Common myeloid progenitor, CD34-positive (primary cell): Measurements from ENCODE around the gene EXOC3L4.

ENCODE experiments used
- CTCF ChIA-PET: fragments of 350-600 bp; sonication (Branson Sonifier 250); formaldehyde crosslinking; loops from one replicate; lab custom pipeline; 2021; ENCODE audit warnings: antibody characterized with exemption; lab: Charles Lee
- POLR2A ChIA-PET: fragments of 350-600 bp; sonication (Branson Sonifier 250); formaldehyde crosslinking; loops from one replicate; lab custom pipeline; 2021; ENCODE audit warnings: antibody characterized with exemption; lab: Charles Lee
- DNase-seq, 3 donors: peaks; one replicate each; pipeline versions ENCODE4 v3.0.0 to v3.0.0-alpha.2; 2013
- H3K27ac ChIP-seq, 2 experiments: 1 replicate in 1 of 2; 2 replicates in 1 of 2; pipeline ENCODE4 v1.7.0; 2013; ENCODE audit warnings: inconsistent platforms in 2 of 2, low read length in 2 of 2, mild to moderate bottlenecking in 2 of 2, low read depth in 1 of 2, moderate library complexity in 1 of 2; ENCODE audit not compliant: severe bottlenecking in 2 of 2, insufficient read depth in 1 of 2, poor library complexity in 1 of 2
- H3K27me3 ChIP-seq, 5 experiments: replicated peaks in 2 of 5; 1 replicate in 3 of 5; 2 replicates in 2 of 5; pipeline versions ENCODE4 v1.6.1 to v1.7.0; 2013; ENCODE audit warnings: low read length in 4 of 5, mild to moderate bottlenecking in 2 of 5, moderate library complexity in 2 of 5, inconsistent platforms in 1 of 5; ENCODE audit not compliant: insufficient read depth in 5 of 5, control insufficient read depth in 4 of 5
- H3K36me3 ChIP-seq, 4 experiments: 1 replicate in 2 of 4; 2 replicates in 2 of 4; pipeline versions ENCODE4 v1.6.1 to v1.7.0; 2013; ENCODE audit warnings: low read length in 3 of 4, control low read depth in 1 of 4, mild to moderate bottlenecking in 1 of 4; ENCODE audit not compliant: control insufficient read depth in 4 of 4, insufficient read depth in 4 of 4
- H3K4me1 ChIP-seq, 4 experiments: 1 replicate in 3 of 4; 2 replicates in 1 of 4; pipeline versions ENCODE4 v1.6.1 to v1.7.1; 2013; ENCODE audit warnings: low read length in 3 of 4, mild to moderate bottlenecking in 3 of 4, control low read depth in 1 of 4, inconsistent platforms in 1 of 4, moderate library complexity in 1 of 4; ENCODE audit not compliant: control insufficient read depth in 4 of 4, insufficient read depth in 4 of 4; ENCODE audit errors: control extremely low read depth in 1 of 4
- H3K4me3 ChIP-seq, 7 experiments: 1 replicate in 4 of 7; 2 replicates in 3 of 7; pipeline versions ENCODE4 v1.5.1 to v1.7.0; 2013; ENCODE audit warnings: mild to moderate bottlenecking in 7 of 7, low read length in 6 of 7, moderate library complexity in 6 of 7, inconsistent platforms in 2 of 7, low read depth in 2 of 7, control low read depth in 1 of 7; ENCODE audit not compliant: insufficient read depth in 4 of 7, control insufficient read depth in 1 of 7; ENCODE audit errors: extremely low read depth in 1 of 7
- H3K9me3 ChIP-seq, 5 experiments: 1 replicate in 4 of 5; 2 replicates in 1 of 5; pipeline versions ENCODE4 v1.6.1 to v1.7.1; 2013; ENCODE audit warnings: low read length in 4 of 5, mild to moderate bottlenecking in 2 of 5, inconsistent platforms in 1 of 5, low read depth in 1 of 5, moderate library complexity in 1 of 5; ENCODE audit not compliant: control insufficient read depth in 4 of 5, insufficient read depth in 2 of 5; ENCODE audit errors: control extremely low read depth in 1 of 5
- WGBS: methylation state at CpG from one replicate; pipeline ENCODE4 v1.1.5; 2013; ENCODE audit not compliant: insufficient coverage; 5-methylcytosine and 5-hydroxymethylcytosine counted together

Gene EXOC3L4

GRCh38 chr14:103133210-103134140, 39.0 kb downstream of the EXOC3L4 start:
- ChIA-PET CTCF (interaction anchor here (1.2 to 13.8 kb wide), 2 partner anchors 8 to 32 kb away, joined by 3 to 179 read pairs; no protein-coding TSS in a partner anchor), POLR2A (interaction anchor here (0.6 kb wide), 1 partner anchor 28 kb away, joined by 5 read pairs; no protein-coding TSS in a partner anchor)
- Histone ChIP-seq H3K9me3 (no peaks in the 10 kb centered on the region), H3K4me3 (no peak overlapping the region), H3K36me3 (peaks cover 7 to 64% (median 32%) of the 10 kb centered on the region in 4 experiments), H3K27ac (no peak overlapping the region), H3K4me1 (peaks cover 0 to 11% (median 4%) of the 10 kb centered on the region in 4 experiments), H3K27me3 (peaks cover 0 to 5% (median 0%) of the 10 kb centered on the region in 5 experiments)
- WGBS, result 94% methylated on average over 21 of the region's 25 CpGs
- DNase-seq, result no peak

GRCh38 chr14:103134405-103134804, 39.9 kb downstream of the EXOC3L4 start:
- Histone ChIP-seq H3K4me3 (no peak overlapping the region), H3K9me3 (no peaks in the 10 kb centered on the region), H3K36me3 (peaks cover 7 to 64% (median 32%) of the 10 kb centered on the region in 4 experiments), H3K27me3 (peaks cover 0 to 15% (median 0%) of the 10 kb centered on the region in 5 experiments), H3K27ac (no peak overlapping the region), H3K4me1 (peaks cover 0 to 14% (median 5%) of the 10 kb centered on the region in 4 experiments)
- DNase-seq, result no peak
- WGBS, result 0% methylated on average over 1 of the region's 2 CpGs
- POLR2A ChIA-PET, result no interaction called here
- CTCF ChIA-PET, result interaction anchor here (1.2 to 13.8 kb wide), 2 partner anchors 9 to 33 kb away, joined by 3 to 179 read pairs; no protein-coding TSS in a partner anchor

- Histone ChIP-seq H3K9me3 (no peaks in the 10 kb centered on the region), H3K4me1 (peaks cover 0 to 14% (median 5%) of the 10 kb centered on the region in 4 experiments), H3K27ac (no peak overlapping the region), H3K27me3 (peaks cover 0 to 18% (median 0%) of the 10 kb centered on the region in 5 experiments), H3K36me3 (peaks cover 7 to 59% (median 30%) of the 10 kb centered on the region in 4 experiments), H3K4me3 (no peak overlapping the region)
- ChIA-PET CTCF (interaction anchor here (1.2 to 13.8 kb wide), 2 partner anchors 10 to 34 kb away, joined by 3 to 179 read pairs; no protein-coding TSS in a partner anchor), POLR2A (no interaction called here)
- no peak for DNase-seq
- 98% methylated on average over 14 of the region's 14 CpGs for whole genome bisulfite sequencing
These were observed 40.4 kb downstream of the EXOC3L4 start for GRCh38 chr14:103134919-103135318.

DNA sequence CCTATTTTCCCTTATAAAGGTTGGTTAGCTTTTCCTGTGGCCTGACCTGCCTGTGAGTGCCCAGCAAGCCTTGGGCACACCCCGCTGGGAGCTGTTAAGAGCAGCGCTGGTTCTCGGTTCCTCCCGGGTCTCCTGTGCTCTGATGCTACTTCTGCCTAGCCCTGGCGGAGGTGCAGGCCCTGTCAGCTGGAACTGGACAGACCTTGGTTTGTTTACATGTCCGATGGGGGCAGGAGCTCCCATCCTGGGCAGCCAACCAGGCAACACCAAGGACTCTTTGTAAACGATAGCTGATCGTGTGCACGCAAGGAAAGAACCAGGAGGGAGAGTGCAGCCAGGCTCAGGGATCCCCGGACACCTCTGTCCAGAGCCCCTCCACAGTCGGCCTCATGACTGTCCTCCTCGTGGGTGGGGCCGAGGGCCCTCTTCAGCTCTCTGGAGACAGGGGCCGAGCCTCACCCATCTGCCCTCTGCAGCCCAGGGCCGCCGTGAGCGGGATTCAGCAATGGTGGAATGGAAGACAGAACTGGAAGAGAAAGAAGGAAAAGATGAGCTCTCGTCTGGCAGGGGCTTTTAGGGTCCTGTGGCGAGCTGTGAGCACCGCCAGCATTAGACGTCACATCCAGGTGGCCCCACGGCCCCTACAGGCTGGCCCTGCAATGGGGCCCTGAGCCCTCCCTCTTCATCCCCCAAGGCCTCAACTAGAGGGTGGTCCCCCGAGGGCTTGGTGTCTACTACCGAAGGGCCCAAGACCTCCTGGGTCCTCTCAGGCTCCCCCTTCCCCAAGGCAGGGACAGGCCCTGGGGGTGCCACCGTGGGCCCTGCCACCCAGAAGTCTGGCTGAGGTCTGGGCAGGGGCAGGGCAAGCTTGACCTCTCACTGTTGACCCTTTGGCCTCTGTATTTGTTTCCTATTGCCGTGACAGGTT, 41.1 kb downstream of the EXOC3L4 start:
- Histone ChIP-seq H3K4me1 (peaks cover 0 to 14% (median 6%) of the 10 kb centered on the region in 4 experiments), H3K27me3 (peaks cover 0 to 21% (median 0%) of the 10 kb centered on the region in 5 experiments), H3K27ac (no peak overlapping the region), H3K9me3 (no peaks in the 10 kb centered on the region), H3K4me3 (no peak overlapping the region), H3K36me3 (peaks cover 7 to 52% (median 28%) of the 10 kb centered on the region in 4 experiments)
- no peak for DNase-seq
- CTCF ChIA-PET, result interaction anchor here (13.8 kb wide), 1 partner anchor 35 kb away, joined by 179 read pairs; no protein-coding TSS in a partner anchor
- WGBS, result over 99% methylated on average over 20 of the region's 26 CpGs
- POLR2A ChIA-PET, result no interaction called here

- Histone ChIP-seq H3K27ac (peak overlapping the region in 1 of 2 experiments; percentile 49), H3K36me3 (peaks cover 7 to 42% (median 25%) of the 10 kb centered on the region in 4 experiments), H3K9me3 (no peaks in the 10 kb centered on the region), H3K4me1 (peaks cover 0 to 14% (median 7%) of the 10 kb centered on the region in 4 experiments), H3K27me3 (peaks cover 0 to 21% (median 0%) of the 10 kb centered on the region in 5 experiments), H3K4me3 (peak overlapping the region in 1 of 7 experiments; percentile 2)
- DNase-seq, result peak; percentile 34 to 59 (median 50)
- ChIA-PET CTCF (interaction anchor here (0.9 to 13.8 kb wide), 3 partner anchors 12 to 50 kb away, joined by 3 to 179 read pairs (median 4); no protein-coding TSS in a partner anchor), POLR2A (interaction anchor here (1.1 kb wide), 1 partner anchor 32 kb away, joined by 7 read pairs; no protein-coding TSS in a partner anchor)
- 44% methylated on average over 16 of the region's 20 CpGs for WGBS
These were observed 42.1 kb downstream of the EXOC3L4 start for GRCh38 chr14:103136388-103137271.
